GM19238 (cell line): ENCODE measurements around the gene RAP1GAP.
"Not testable (repeated sequence)": the region's sequence is repeated elsewhere in the genome, so short reads cannot be mapped to it uniquely, and the experiment has no call there.

Source experiments
- DNase-seq: peaks from one replicate; pipeline ENCODE4 v3.0.0; 2011; ENCODE audit warnings: low spot score; ENCODE audit not compliant: insufficient read length

The RAP1GAP gene

GRCh38 chr1:21677168-21677567 lies 8.0 kb upstream of the RAP1GAP start:
- no peak for DNase-seq

DNA sequence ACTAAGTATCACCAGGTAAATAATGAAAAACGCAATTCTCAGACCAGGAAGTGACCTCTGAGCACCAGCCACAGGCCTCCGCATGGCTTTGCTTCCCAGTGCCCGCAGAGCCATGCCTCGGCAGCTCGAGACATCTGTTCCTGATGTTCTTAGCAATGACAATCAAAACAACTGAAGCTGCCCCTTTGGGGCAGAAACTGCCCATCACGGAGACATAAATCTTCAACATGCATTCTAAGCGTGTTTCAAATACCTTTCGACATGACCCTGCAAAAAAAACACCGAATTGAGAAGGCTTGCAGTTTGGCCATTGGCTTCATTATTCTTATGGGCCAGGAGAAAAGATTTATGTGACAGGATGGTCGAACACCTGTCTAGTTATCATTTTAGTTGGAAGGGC lies 5.8 kb upstream of the RAP1GAP start:
- DNase-seq: no peak

GRCh38 chr1:21673853-21674252 lies 4.7 kb upstream of the RAP1GAP start:
- DNase-seq: not testable (repeated sequence)

GRCh38 chr1:21673277-21673780 lies 4.2 kb upstream of the RAP1GAP start:
- no peak for DNase-seq

- no peak for DNase-seq
These were observed 3.5 kb upstream of the RAP1GAP start for GRCh38 chr1:21672478-21673276.

GRCh38 chr1:21671915-21672314 lies 2.8 kb upstream of the RAP1GAP start:
- no peak for DNase-seq

GRCh38 chr1:21670956-21671902 lies 2.1 kb upstream of the RAP1GAP start:
- no peak for DNase-seq

GRCh38 chr1:21670059-21670881 lies 1.1 kb upstream of the RAP1GAP start:
- DNase-seq: no peak

GRCh38 chr1:21668951-21669257 lies 253 bp downstream of the RAP1GAP start:
- DNase-seq: no peak

DNA sequence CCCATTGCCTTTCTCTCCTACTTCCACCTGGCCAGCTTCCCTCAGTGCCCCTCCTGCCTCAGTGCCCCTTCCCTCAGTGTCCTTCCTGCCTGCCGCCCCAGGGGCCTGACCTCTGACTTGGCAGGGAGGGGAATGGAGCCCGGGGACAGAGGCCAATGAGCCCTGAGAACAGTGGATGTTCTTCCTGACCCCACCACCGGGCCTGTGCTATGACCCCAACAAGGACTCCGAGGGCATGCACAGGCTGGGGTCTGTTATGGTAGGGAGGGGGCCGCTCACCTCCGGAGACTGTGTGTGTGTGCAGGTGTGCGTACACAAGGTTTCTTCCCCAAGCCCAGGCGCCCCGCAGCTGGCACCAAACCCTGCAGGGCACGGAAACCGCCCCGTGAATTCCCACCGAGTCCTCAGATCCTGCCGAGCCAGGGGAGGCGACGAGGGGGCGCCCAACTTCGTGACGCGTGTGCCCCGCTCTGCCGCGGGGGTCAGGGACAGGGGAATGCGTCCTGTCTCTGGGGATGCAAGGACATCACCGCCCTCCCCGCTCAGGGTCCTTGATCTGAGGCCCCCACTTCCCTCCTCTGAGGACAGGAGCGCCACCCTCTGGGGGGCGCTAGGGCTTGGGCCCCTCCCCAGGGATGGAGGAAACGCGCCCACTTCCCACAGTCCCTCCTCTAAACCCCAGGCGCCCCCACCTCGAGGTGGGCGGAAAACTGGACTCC lies 766 bp downstream of the RAP1GAP start:
- no peak for DNase-seq

- DNase-seq: no peak
These were observed 1.6 kb downstream of the RAP1GAP start for GRCh38 chr1:21667348-21668231.

DNA sequence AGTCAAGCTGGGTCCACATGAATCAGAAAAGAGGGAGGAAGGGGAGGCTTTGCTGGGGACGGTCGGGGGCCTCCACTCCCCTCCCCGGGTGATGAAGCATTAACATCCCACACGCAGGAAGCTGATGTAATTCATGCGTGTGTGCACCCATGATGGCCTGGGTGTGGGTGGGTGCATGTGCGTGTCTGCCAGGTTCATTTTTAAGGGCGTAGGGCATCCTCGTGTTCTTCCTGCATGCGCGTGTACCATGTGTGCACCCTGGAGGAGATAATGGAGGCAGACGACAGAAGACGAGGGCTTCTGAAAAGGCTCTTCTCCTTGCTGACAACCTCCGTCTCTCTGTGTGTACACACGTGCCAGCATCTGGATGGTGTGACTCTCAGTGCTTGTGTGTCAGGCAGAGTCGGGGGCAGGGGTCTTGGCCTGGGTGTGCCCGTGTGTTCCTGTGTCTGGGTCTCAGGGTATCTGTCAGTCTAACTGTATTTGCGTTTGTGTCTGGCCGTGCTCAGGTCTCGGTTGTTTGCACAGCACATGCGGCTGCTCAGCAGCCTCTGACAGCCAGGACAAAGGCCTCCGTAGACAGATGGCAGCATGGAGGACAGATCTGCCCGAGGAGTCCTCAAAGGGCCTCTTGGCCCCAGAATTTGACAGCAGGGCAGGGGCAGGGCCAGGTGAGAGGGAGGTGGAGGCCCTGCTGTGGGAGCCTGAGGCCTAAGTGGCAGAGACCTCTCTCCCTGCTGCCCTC lies 2.4 kb downstream of the RAP1GAP start:
- DNase-seq: no peak

- no peak for DNase-seq
These were observed 3.2 kb downstream of the RAP1GAP start for GRCh38 chr1:21665711-21666575.

- DNase-seq: no peak
These were observed 4.2 kb downstream of the RAP1GAP start for GRCh38 chr1:21664806-21665588.

- DNase-seq: no peak
These were observed 5.0 kb downstream of the RAP1GAP start for GRCh38 chr1:21663951-21664805.

DNA sequence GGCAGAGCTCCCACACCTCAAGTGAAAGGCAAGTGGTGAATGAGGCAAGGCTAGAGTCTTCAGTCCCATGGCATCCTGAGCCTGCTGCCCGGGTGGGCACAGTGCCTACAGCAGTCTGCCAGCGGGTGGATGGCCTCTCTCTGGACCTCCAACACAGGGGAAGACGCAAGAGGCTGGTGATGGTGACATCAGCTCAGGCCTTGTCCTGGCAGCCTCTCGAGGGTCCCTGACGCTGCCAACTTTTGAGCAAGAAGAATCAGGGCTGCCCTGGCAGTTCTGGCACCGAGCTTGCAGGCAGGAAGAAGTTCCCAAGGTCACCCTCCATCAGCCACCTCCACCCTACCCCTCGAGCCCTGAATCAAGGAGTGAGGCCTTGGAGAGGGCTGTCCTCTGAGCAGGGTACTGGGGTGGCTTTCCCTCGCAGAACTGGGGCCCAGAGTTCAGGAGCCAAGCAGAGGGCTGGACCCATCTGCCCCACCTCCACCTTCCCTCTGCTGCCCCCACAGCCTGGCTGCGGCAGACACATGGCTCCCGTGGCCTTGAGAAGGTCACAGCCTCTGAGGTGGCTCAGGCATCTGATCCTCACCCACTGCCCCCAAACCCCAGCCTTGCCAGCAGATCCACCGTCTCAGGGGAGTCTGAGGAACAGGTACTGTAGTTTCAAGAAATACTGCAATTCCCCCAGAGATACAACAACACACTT lies 5.8 kb downstream of the RAP1GAP start:
- no peak for DNase-seq
